Prostate gland (tissue), 2 donors: Measurements from ENCODE around the gene SHF.

Experiments
- POLR2A ChIP-seq: fragments of 450-650 bp; IDR thresholded peaks from one replicate; pipeline ENCODE4 v1.6.1; 2016; ENCODE audit warnings: antibody characterized with exemption, mild to moderate bottlenecking
- POLR2AphosphoS5 ChIP-seq: sonication (generic); formaldehyde crosslinking; IDR thresholded peaks from one replicate; pipeline ENCODE4 v1.6.1; 2017; ENCODE audit warnings: antibody characterized with exemption
- TF ChIP-seq, protein P1 (sequence below), 4 experiments: fragments of 200-600 bp in 2 of 4; fragments of 450-650 bp in 2 of 4; sonication (generic) in 2 of 4; IDR thresholded peaks; 1 replicate in 3 of 4; 2 replicates in 1 of 4; pipeline ENCODE4 v1.5.1; 2016 to 2019; ENCODE audit warnings: antibody characterized with exemption in 4 of 4, mild to moderate bottlenecking in 2 of 4, moderate library complexity in 2 of 4

DNA sequence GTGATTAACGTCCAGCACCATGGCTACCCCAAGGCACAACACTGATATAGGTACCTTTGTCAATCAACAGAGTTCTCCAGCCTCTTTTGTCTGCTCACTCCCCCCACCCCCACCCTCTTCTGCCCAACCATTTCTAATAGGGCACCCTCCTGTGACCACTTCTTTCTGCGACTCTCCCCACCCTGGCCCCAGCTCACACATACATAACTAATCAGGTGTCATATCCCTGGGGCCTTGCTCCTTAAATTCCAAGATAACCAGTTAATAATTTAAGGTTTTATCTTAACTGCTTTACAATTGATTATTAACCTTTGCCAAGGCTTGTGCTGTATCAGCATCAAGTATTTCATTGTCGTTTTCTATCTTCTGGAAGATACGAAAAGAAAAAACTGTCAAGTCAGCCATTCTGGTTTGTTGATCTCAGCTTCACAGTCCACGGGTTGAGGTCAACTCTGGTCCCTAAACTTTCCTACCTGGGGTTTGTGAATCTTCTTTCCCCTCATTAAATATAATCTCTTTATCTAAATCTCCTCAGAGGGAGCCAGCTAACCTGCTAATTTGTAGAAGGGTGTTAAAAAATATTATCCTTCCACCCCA lies 37.0 kb upstream of the SHF start:
- TF ChIP-seq, protein P1, sequence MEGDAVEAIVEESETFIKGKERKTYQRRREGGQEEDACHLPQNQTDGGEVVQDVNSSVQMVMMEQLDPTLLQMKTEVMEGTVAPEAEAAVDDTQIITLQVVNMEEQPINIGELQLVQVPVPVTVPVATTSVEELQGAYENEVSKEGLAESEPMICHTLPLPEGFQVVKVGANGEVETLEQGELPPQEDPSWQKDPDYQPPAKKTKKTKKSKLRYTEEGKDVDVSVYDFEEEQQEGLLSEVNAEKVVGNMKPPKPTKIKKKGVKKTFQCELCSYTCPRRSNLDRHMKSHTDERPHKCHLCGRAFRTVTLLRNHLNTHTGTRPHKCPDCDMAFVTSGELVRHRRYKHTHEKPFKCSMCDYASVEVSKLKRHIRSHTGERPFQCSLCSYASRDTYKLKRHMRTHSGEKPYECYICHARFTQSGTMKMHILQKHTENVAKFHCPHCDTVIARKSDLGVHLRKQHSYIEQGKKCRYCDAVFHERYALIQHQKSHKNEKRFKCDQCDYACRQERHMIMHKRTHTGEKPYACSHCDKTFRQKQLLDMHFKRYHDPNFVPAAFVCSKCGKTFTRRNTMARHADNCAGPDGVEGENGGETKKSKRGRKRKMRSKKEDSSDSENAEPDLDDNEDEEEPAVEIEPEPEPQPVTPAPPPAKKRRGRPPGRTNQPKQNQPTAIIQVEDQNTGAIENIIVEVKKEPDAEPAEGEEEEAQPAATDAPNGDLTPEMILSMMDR (IDR thresholded peaks at IDR 0.05), result no peak
- TF ChIP-seq POLR2AphosphoS5 (no peak), POLR2A (no peak)
